ENCODE data around the gene BNC2. TPM values are rescaled to one million over a fixed set of nuclear protein-coding genes. Genes with fewer than 3 reads are reported as not detected.

The BNC2 gene
- total and polyA plus RNA-seq, 2 of the 4 experiments (the other 2 are of a cell fraction) = 15.5 to 45.2 TPM

- Histone ChIP-seq H4K5ac (ENCODE audit: low read depth, low read length) (no peak overlapping the region), H2BK15ac (ENCODE audit: low read depth, low read length) (no peak overlapping the region), H2AK5ac (ENCODE audit: low read depth, low read length) (no peak overlapping the region), H3K4me3 (ENCODE audit: insufficient read depth, low read depth, low read length) (no peak overlapping the region), H3K14ac (replicated peaks; ENCODE audit: low read depth, low read length) (no peak overlapping the region), H4K20me1 (ENCODE audit: insufficient read depth, low read length) (no peaks in the 10 kb centered on the region), H3K4me2 (ENCODE audit: low read depth, low read length) (no peak overlapping the region), H2BK5ac (ENCODE audit: low read depth, low read length, poor library complexity, severe bottlenecking) (no peak overlapping the region), H3K4ac (ENCODE audit: low read depth, low read length) (no peak overlapping the region), H4K91ac (ENCODE audit: insufficient read depth, low read depth, low read length) (no peak overlapping the region), H2AFZ (replicated peaks; ENCODE audit: low read length, poor library complexity) (no peak overlapping the region), H2BK120ac (ENCODE audit: low read depth, low read length) (no peak overlapping the region), H2AK9ac (replicated peaks; ENCODE audit: low read depth, low read length, poor library complexity) (no peak overlapping the region), H4K8ac (ENCODE audit: low read depth in 2 of 2, low read length in 2 of 2) (no peak overlapping the region), H2BK20ac (ENCODE audit: low read depth, low read length) (no peak overlapping the region), H3K9me1 (ENCODE audit: insufficient read depth, low read length) (no peaks in the 10 kb centered on the region; the same call in 1 of the 2 replicates), H3K27me3 (ENCODE audit: control insufficient read depth, insufficient read depth, low read length) (no peaks in the 10 kb centered on the region), H3K18ac (ENCODE audit: low read depth, low read length) (no peak overlapping the region), H3K23ac (ENCODE audit: low read depth, low read length) (no peak overlapping the region), H3K36me3 (ENCODE audit: control insufficient read depth, insufficient read depth, low read length) (no peaks in the 10 kb centered on the region; the same call in 1 of the 2 replicates), H3K4me1 (ENCODE audit: control insufficient read depth, insufficient read depth, low read length) (peaks cover 4% of the 10 kb centered on the region; the same call in 1 of the 2 replicates), H3K9ac (ENCODE audit: low read depth, low read length) (no peak overlapping the region), H3K79me1 (ENCODE audit: low read depth in 1 of 2, low read length in 2 of 2) (peaks cover 31 to 61% of the 10 kb centered on the region in 2 experiments), H3K9me3 (ENCODE audit: control insufficient read depth, insufficient read depth, low read length) (no peaks in the 10 kb centered on the region), H3K27ac (ENCODE audit: insufficient read depth, low read length) (no peak overlapping the region), H3K56ac (ENCODE audit: extremely low read depth, insufficient read depth, low read length) (no peak overlapping the region)
- CTCF ChIA-PET = interaction anchor here (0.6 kb wide), 1 partner anchor 27 kb away, joined by 3 read pairs; no protein-coding TSS in a partner anchor
- ATAC-seq (ENCODE audit: low read depth) = no peak
- no peak for DNase-seq
- TF ChIP-seq MAFK (IDR thresholded peaks at IDR 0.05; ENCODE audit: low read depth, low read length) = no peak
- TF ChIP-seq RCOR1 (IDR thresholded peaks at IDR 0.05; ENCODE audit: insufficient replicate concordance, low read length) = no peak
- TF ChIP-seq CHD1 (IDR thresholded peaks at IDR 0.05; ENCODE audit: low read depth, low read length) = no peak
- TF ChIP-seq MXI1 (IDR thresholded peaks at IDR 0.05; ENCODE audit: borderline replicate concordance, low read depth, low read length) = no peak
- TF ChIP-seq BHLHE40 (IDR thresholded peaks at IDR 0.05; ENCODE audit: low read depth, low read length) = no peak
- no peak for TF ChIP-seq USF2 (IDR thresholded peaks at IDR 0.05; ENCODE audit: low read depth, low read length)
- TF ChIP-seq POLR2A (IDR thresholded peaks at IDR 0.05; ENCODE audit: low read depth, low read length) = no peak
- no peak for TF ChIP-seq CEBPB (IDR thresholded peaks at IDR 0.05; ENCODE audit: low read depth, low read length)
- 95% methylated on average over 4 of the region's 6 CpGs; no CpG with 5 or more reads in 1 of the 2 experiments for WGBS, 2 experiments (ENCODE audit: extremely low coverage in 2 of 2, insufficient read length in 1 of 2)
- intact Hi-C loops (cut with micrococcal nuclease) (no loop called here), dilution Hi-C loops (cut with HindIII; ENCODE audit: low sequenced_read_pairs, unreplicated experiment) (no loop called here), in situ Hi-C loops (cut with MboI; ENCODE audit: low sequenced_read_pairs) (no loop called here)
- POLR2A ChIA-PET (ENCODE audit: unreplicated experiment) = no interaction called here
- BruUV-seq (replicated peaks) = no TSS peak
Observed at GRCh38 chr9:16768816-16769215, 101.7 kb downstream of the BNC2 start.
